Peyer's patch (tissue), 4 donors: Measurements from ENCODE around the gene PAK4.

ENCODE experiments used
- POLR2A ChIP-seq, 2 donors: fragments of 450-650 bp; IDR thresholded peaks; one replicate each; pipeline ENCODE4 v1.5.1; 2017; ENCODE audit warnings: antibody characterized with exemption in 2 of 2, mild to moderate bottlenecking in 2 of 2, moderate library complexity in 2 of 2
- TF ChIP-seq, protein P1 (sequence below), 6 experiments: fragments of 450-650 bp in 4 of 6; fragments of 200-600 bp in 2 of 6; sonication (generic) in 1 of 6; IDR thresholded peaks; one replicate each; pipeline ENCODE4 v1.5.1; 2017 to 2019; ENCODE audit warnings: antibody characterized with exemption in 6 of 6, mild to moderate bottlenecking in 3 of 6, moderate library complexity in 1 of 6

- TF ChIP-seq, protein P1, sequence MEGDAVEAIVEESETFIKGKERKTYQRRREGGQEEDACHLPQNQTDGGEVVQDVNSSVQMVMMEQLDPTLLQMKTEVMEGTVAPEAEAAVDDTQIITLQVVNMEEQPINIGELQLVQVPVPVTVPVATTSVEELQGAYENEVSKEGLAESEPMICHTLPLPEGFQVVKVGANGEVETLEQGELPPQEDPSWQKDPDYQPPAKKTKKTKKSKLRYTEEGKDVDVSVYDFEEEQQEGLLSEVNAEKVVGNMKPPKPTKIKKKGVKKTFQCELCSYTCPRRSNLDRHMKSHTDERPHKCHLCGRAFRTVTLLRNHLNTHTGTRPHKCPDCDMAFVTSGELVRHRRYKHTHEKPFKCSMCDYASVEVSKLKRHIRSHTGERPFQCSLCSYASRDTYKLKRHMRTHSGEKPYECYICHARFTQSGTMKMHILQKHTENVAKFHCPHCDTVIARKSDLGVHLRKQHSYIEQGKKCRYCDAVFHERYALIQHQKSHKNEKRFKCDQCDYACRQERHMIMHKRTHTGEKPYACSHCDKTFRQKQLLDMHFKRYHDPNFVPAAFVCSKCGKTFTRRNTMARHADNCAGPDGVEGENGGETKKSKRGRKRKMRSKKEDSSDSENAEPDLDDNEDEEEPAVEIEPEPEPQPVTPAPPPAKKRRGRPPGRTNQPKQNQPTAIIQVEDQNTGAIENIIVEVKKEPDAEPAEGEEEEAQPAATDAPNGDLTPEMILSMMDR (IDR thresholded peaks at IDR 0.05) = no peak
- TF ChIP-seq POLR2A (IDR thresholded peaks at IDR 0.05) = no peak
Measured at GRCh38 chr19:39200066-39200802, 74.6 kb downstream of the PAK4 start.
